Keratinocyte (primary cell): ENCODE data around the gene ANKRD55. TPM values are rescaled to one million over a fixed set of nuclear protein-coding genes. Genes with fewer than 3 reads are reported as not detected.

ENCODE experiments used
- DNase-seq: peaks from one replicate; pipeline ENCODE4 v3.0.0-alpha.2; 2011; ENCODE audit warnings: low read depth, missing footprints, low spot score
- FAIRE-seq: peaks from 2 replicates; lab custom pipeline; 2011; peaks lifted over from hg19 to GRCh38; lab: Jason Lieb, UNC
- H2AFZ ChIP-seq: 2 replicates; pipeline ENCODE4 v1.6.0; 2012; ENCODE audit warnings: low read length, control low read depth, inconsistent platforms; ENCODE audit not compliant: control insufficient read depth
- H3K27ac ChIP-seq: 2 replicates; pipeline ENCODE4 v1.5.1; 2011; ENCODE audit warnings: low read length; ENCODE audit not compliant: control insufficient read depth, insufficient read depth
- H3K27me3 ChIP-seq: 3 replicates; pipeline ENCODE4 v1.6.0; 2011; ENCODE audit warnings: low read length; ENCODE audit not compliant: control insufficient read depth, insufficient read depth; ENCODE audit errors: extremely low read depth
- H3K36me3 ChIP-seq, 2 experiments: 2 replicates in 1 of 2; 3 replicates in 1 of 2; pipeline ENCODE4 v1.5.1; 2011; ENCODE audit warnings: low read length in 2 of 2, mild to moderate bottlenecking in 1 of 2; ENCODE audit not compliant: control insufficient read depth in 2 of 2, insufficient read depth in 2 of 2; ENCODE audit errors: extremely low read depth in 1 of 2
- H3K4me1 ChIP-seq: 3 replicates; pipeline ENCODE4 v1.5.1; 2011; ENCODE audit warnings: low read length; ENCODE audit not compliant: control insufficient read depth, insufficient read depth; ENCODE audit errors: extremely low read depth
- H3K4me2 ChIP-seq: 3 replicates; pipeline ENCODE4 v1.6.0; 2011; ENCODE audit warnings: low read depth, low read length; ENCODE audit not compliant: control insufficient read depth, insufficient read depth; ENCODE audit errors: extremely low read depth
- H3K4me3 ChIP-seq, 3 experiments: fragments of 200-600 bp in 1 of 3; sonication (generic) in 1 of 3; 2 replicates in 2 of 3; 3 replicates in 1 of 3; pipeline ENCODE4 v1.5.1; 2011 to 2016; ENCODE audit warnings: low read length in 3 of 3, mild to moderate bottlenecking in 3 of 3, control low read depth in 2 of 3, inconsistent platforms in 1 of 3, low read depth in 1 of 3, mixed read lengths in 1 of 3, mixed run types in 1 of 3, moderate library complexity in 1 of 3; ENCODE audit not compliant: control insufficient read depth in 2 of 3, insufficient read depth in 2 of 3; ENCODE audit errors: extremely low read depth in 1 of 3
- H3K79me2 ChIP-seq: 2 replicates; pipeline ENCODE4 v1.6.0; 2012; ENCODE audit warnings: low read length; ENCODE audit not compliant: control insufficient read depth, insufficient read depth
- H3K9ac ChIP-seq: 3 replicates; pipeline ENCODE4 v1.6.0; 2011; ENCODE audit warnings: low read length; ENCODE audit not compliant: control insufficient read depth, insufficient read depth; ENCODE audit errors: extremely low read depth
- H3K9me1 ChIP-seq: 3 replicates; pipeline ENCODE4 v1.6.0; 2011; ENCODE audit warnings: low read length; ENCODE audit not compliant: control insufficient read depth, insufficient read depth; ENCODE audit errors: extremely low read depth
- H3K9me3 ChIP-seq: 2 replicates; pipeline ENCODE4 v1.5.1; 2012; ENCODE audit warnings: low read depth, low read length; ENCODE audit not compliant: control insufficient read depth
- H4K20me1 ChIP-seq: 3 replicates; pipeline ENCODE4 v1.6.0; 2011; ENCODE audit warnings: low read length; ENCODE audit not compliant: control insufficient read depth, insufficient read depth; ENCODE audit errors: extremely low read depth
- EZH2 ChIP-seq: IDR thresholded peaks from one replicate; pipeline ENCODE4 v1.6.1; 2012; ENCODE audit warnings: inconsistent platforms, mild to moderate bottlenecking, low read length, moderate library complexity
- dilution Hi-C: fragments of 300-500 bp; cut with MboI; formaldehyde crosslinking; loops from one replicate; pipeline ENCODE4 v1.7.0; 2020; ENCODE audit warnings: low sequenced_read_pairs; ENCODE audit not compliant: extremely low pct_ligation_motif_present
- polyA plus RNA-seq, 5 experiments: library from polyadenylated mRNA; depleted of rRNA in 3 of 5; stranded (reverse) in 3 of 5; stranded (forward) in 1 of 5; unstranded in 1 of 5; fragments of >200 nt; gene quantifications; 1 replicate in 1 of 5; 2 replicates in 3 of 5; 3 replicates in 1 of 5; pipeline versions ENCODE4 v1.2.1 to v1.2.3, GENCODE V29; 2011 to 2012; ENCODE audit warnings: missing spikeins in 2 of 5, low read depth in 1 of 5, low replicate concordance in 1 of 5
- TF ChIP-seq, protein P1 (sequence below), 3 experiments: IDR thresholded peaks in 1 of 3; conservative IDR thresholded peaks in 1 of 3; optimal IDR thresholded peaks in 1 of 3; 2 replicates in 2 of 3; 3 replicates in 1 of 3; pipeline versions ENCODE3 to v1.5.1; 2011; ENCODE audit warnings: low read length in 3 of 3, mild to moderate bottlenecking in 3 of 3, moderate library complexity in 2 of 3, control low read depth in 1 of 3, inconsistent platforms in 1 of 3; ENCODE audit not compliant: insufficient read depth in 2 of 3; ENCODE audit errors: extremely low read depth in 1 of 3

The ANKRD55 gene
- polyA plus RNA-seq, 1 donor (not counting 4 experiments of a cell fraction or from before 2014, with no cell fraction given), result not detected

DNA sequence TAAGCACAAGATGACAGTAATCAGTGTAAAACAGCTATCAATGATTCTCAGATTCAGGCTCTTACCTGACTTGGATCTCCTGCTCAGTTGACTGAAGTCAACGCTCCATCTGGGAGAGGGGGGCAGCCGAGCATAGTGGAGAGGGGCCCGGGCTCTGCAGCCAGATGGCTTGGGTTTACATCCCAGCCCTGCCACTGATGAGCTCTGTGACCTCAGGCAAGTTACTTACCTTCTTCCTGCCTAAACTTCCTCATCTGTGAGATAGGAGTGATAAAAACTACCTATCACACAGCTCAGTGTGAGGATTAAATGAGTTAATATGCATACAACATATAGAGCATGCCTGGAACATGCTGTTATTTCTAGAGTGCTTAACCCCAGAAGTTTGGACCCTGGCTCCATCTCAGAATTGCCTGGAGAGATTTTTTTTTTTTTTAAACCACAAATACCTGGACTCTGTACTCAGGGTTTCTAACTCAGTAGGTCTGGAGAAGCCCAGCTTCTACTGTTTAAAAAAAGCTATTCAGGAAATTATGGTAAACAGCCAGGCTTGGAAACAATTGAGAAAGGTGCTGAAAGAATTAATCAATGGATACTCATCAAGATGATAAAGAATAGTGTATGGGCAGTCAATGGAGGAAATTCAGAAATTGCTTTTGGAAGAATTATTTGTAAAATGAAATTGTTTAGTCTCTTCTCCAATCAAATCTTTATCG, 72.2 kb downstream of the ANKRD55 start:
- no peaks in the 10 kb centered on the region for H3K36me3 ChIP-seq
- no peaks in the 10 kb centered on the region for H3K9me1 ChIP-seq
- H3K4me3 ChIP-seq, result no peak overlapping the region
- H3K27ac ChIP-seq, result no peak overlapping the region
- dilution Hi-C loops, result no loop called here
- DNase-seq (no peak), FAIRE-seq (no peak)
- no peaks in the 10 kb centered on the region for H3K4me1 ChIP-seq
- H2AFZ ChIP-seq, result no peak overlapping the region
- TF ChIP-seq, protein P1, sequence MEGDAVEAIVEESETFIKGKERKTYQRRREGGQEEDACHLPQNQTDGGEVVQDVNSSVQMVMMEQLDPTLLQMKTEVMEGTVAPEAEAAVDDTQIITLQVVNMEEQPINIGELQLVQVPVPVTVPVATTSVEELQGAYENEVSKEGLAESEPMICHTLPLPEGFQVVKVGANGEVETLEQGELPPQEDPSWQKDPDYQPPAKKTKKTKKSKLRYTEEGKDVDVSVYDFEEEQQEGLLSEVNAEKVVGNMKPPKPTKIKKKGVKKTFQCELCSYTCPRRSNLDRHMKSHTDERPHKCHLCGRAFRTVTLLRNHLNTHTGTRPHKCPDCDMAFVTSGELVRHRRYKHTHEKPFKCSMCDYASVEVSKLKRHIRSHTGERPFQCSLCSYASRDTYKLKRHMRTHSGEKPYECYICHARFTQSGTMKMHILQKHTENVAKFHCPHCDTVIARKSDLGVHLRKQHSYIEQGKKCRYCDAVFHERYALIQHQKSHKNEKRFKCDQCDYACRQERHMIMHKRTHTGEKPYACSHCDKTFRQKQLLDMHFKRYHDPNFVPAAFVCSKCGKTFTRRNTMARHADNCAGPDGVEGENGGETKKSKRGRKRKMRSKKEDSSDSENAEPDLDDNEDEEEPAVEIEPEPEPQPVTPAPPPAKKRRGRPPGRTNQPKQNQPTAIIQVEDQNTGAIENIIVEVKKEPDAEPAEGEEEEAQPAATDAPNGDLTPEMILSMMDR (optimal IDR thresholded peaks at IDR 0.05 in 1 of 3, IDR thresholded peaks at IDR 0.05 in 1 of 3, conservative IDR thresholded peaks at IDR 0.05 in 1 of 3; ENCODE audit: extremely low read depth in 1 of 3, insufficient read depth in 2 of 3, low read length in 3 of 3), result no peak
- no peak for TF ChIP-seq EZH2
- H3K9me3 ChIP-seq, result no peaks in the 10 kb centered on the region
- H4K20me1 ChIP-seq, result no peaks in the 10 kb centered on the region
- H3K27me3 ChIP-seq, result no peaks in the 10 kb centered on the region
- H3K4me2 ChIP-seq, result no peak overlapping the region
- H3K79me2 ChIP-seq, result no peaks in the 10 kb centered on the region
- no peak overlapping the region for H3K9ac ChIP-seq

DNA sequence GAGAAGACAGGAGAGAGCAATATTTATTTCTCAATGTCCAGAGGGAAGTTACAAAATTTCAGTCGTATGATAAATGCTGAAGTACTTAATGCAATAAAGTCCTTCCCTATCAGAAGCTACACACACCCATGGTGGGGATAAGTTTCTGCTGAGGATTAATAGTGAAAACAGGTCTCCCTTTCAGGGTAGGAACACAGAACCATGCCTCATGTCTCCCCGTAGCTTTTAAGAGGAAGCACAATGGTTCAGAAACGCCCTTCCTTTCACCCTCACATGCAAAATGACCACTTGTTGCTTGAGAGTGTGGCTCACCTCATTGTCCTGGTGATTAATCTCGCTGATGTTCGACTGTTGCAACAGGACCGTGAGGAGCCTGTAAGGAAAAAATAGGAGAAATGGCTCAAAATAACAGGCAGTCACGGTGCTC, 73.6 kb downstream of the ANKRD55 start:
- H3K9me1 ChIP-seq, result no peaks in the 10 kb centered on the region
- dilution Hi-C loops, result no loop called here
- FAIRE-seq (no peak), DNase-seq (no peak)
- H3K27ac ChIP-seq, result no peak overlapping the region
- no peaks in the 10 kb centered on the region for H3K79me2 ChIP-seq
- no peak overlapping the region for H3K9ac ChIP-seq
- no peaks in the 10 kb centered on the region for H3K27me3 ChIP-seq
- no peaks in the 10 kb centered on the region for H4K20me1 ChIP-seq
- H3K4me1 ChIP-seq, result no peaks in the 10 kb centered on the region
- H3K9me3 ChIP-seq, result no peaks in the 10 kb centered on the region
- no peak overlapping the region for H2AFZ ChIP-seq
- H3K4me3 ChIP-seq, result no peak overlapping the region
- no peaks in the 10 kb centered on the region for H3K36me3 ChIP-seq
- TF ChIP-seq, protein P1 (optimal IDR thresholded peaks at IDR 0.05 in 1 of 3, IDR thresholded peaks at IDR 0.05 in 1 of 3, conservative IDR thresholded peaks at IDR 0.05 in 1 of 3; ENCODE audit: extremely low read depth in 1 of 3, insufficient read depth in 2 of 3, low read length in 3 of 3), result no peak
- no peak for TF ChIP-seq EZH2
- H3K4me2 ChIP-seq, result no peak overlapping the region
